ENCODE data around the gene GLB1L3.
"Not testable (repeated sequence)": the region's sequence is repeated elsewhere in the genome, so short reads cannot be mapped to it uniquely, and the experiment has no call there.

GLB1L3 gene

DNA sequence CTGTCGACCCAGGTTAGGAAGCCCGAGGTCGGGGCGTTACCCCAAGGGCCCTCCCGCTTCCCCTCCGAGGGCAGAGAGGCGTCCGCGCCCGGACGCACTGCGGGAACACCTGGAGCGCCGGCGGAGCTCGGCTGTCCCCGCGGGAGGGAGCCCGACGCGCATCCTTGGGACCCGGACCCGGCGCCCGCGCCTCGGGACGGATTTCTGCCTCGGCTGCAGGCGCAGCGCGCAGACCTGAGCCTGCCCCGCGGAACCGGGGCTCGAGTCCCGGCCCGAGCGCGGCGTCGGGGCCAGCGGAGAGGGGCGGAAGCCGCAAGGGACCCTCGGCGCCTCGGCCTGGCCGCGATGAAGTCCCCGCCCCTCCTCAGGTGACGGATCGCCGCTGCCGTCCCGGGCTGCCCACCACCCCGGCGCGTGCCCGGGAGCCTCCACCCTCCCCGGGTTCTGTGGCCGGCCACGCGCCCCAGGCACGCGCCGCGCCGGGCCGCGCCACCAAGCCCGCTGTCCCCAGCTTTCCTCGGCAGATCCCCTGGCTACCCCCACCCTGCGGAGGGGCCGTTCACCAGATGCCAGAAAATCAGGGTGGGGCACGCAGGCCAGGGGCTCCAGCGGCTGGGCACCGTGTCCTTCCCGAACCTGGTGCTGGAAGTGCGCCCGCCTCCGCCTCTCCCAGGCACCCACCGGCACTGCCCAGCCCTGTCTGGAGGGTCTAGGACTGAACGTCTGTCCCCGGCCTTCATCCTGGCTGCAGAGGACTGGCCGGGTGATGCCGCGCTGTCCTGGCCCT lies 410 bp downstream of the GLB1L3 start:
- peak; percentile 73 for DNase-seq (ENCODE audit: low spot score)

DNA sequence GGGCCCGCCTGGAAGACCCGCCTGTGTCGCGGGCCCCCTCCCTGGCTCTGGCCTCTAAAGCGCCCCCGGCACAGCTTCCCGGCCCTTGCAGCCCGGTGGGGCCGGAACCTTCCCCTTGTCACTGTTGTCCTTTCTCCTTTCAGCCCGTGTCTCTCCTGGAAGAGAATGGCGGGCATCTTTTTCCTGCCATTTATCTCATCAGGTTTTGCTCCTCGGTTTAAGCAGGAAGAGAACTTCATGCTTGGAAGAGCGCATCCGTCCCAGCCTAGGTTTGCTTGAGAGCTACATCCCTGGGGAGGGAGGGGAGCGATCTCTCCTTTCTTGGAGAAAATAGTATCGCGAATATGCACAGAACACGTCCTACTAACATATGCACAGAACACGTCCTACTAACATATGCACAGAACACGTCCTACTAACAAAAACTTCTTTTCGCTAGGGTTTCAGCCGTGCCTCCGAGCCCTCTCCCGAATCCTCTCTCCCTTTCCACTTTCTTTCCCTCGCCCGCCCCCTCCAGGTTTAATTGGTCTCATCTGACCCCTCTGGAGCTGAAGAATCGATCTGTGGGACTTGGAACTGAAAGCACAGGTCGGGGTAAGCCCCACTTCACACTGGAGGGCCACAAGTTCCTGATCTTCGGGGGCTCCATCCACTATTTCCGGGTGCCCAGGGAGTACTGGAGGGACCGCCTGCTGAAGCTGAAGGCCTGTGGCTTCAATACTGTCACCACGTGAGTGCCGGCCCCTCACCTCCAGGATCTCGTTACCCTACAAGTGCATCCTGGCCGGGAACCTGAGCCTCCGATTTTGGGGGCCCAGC lies 1.2 kb downstream of the GLB1L3 start:
- DNase-seq (ENCODE audit: low spot score): no peak

DNA sequence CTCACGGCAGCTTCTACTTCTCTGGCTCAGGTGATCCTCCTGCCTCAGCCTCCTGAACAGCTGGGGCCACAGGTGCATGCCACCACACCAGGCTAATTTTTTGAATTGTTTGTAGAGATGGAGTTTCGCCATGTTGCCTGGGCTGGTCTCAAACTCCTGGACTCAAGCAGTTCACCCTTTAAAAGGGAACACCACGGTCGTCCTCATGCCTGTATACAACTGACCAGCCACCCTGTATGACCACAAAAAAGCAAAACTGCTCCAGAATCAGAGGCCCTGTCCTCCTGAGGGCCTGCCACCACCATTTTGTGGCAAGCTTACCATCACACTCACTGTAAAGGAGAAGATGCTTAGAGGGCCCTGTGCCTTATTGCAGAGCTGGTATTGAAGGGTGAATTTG lies 2.2 kb downstream of the GLB1L3 start:
- no peak for DNase-seq (ENCODE audit: low spot score)

DNA sequence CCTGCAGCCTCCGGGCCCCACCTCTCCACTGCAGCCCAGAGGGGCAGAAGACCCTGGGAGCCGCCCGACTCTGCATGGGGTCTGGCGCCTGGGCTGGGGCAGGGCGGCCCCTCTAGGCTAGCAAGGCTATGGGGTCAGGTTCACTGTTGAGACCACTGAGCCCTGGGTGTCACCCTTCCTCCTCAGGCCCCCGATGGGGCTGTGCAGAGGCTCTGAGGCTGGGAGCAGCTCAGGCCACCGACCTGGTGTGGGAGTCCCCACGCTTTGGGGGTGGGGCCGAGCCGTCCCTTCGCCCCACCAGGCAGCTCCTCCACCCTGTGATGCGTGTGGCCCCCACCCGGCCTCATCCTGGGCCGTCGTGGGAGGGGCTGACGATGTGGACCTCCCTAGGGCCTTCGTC lies 5.5 kb downstream of the GLB1L3 start:
- not testable (repeated sequence) for DNase-seq (ENCODE audit: low spot score)

DNA sequence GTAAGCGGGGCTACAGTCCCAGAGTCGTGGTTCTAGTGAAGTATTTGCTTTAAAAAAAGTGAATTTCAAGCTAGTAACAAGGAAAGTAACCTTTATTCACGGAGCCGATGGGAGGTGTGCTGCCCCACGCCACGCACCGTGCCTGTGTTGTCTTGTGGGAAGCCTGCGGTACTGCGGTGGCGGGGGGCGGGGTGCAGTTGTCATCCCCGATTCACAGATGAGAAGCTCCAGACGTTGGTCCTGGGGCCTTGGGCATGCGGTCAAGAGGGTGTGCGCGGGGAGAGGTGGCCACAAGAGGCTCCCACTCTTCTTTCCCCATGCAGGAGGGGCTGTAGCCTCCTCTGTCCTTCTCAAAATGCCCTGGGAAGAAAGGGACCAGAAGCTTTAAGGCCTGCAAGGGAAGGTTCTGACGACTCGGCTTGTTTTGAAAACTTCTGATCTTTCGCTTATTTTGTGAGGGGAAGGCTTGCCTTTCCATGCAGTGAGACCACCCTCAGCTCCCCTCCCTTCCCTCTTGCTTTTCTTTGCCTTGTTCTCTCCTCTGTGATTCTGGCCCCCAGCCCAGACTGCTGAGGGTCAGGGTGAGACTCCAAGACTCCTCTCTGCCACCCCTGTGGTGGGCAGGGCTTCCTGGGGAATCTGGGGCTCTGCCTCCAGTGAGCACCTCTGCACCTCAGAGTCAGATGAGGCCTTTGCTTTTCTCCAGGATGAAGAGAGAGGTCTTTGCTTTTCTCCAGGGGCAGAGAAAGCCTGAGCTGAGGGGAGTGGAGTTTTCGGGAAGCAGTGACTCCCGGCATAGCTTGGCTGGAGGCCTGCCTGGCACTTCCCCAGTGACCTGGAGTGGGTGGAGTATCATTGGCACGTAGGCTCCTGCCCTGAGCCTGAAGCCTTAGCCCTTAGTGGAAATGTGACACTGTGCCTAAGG lies 6.2 kb downstream of the GLB1L3 start:
- DNase-seq (ENCODE audit: low spot score): no peak

DNA sequence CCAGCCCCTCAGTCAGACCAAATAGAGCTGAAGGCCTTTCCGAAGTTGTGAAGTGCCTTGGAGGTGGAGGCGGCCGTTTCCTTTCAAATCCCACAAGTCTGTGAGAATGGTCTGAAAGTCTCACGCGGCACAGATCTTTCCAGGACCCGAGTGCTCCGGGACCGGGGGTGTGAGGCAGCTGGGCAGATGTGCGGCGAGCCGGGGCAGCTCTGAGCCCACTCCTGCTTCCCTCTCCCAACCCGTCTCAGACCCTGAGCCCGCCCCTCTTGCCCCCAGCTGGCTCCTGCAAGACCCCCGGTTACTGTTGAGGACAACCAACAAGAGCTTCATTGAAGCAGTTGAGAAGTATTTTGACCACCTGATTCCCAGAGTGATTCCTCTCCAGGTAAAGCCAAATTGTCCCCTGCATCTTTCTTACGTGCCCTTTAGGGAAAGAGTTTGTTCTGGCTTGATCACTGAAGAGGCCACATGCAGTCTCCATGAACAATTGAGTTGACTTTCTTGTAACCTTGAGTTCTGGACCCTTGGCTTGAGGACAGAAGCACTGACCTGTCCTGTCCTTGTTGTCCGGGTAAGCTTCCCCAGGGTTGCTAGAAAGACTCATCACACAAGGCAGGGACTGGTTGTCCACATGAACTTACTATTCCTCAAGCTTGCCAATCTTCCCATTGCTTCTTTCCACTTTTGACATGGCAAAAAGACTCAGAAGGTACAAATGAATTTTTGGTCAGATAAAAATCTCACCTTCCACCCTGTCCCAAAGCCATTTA lies 7.5 kb downstream of the GLB1L3 start:
- no peak for DNase-seq (ENCODE audit: low spot score)

DNA sequence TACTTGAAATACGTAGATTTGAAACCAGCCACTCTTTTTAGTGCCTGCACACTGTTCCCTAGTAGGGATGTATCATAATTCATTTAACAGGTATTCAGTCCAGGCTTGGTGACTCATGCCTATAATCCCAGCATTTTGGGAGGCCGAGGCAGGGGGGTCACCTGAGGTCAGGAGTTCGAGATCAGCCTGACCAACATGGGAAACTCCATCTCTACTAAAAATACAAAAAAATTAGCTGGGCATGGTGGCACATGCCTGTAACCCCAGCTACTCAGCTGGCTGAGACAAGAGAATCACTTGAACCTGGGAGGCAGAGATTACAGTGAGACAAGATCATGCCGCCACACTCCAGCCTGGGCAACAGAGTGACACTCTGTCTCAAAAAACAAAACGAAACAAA lies 8.2 kb downstream of the GLB1L3 start:
- not testable (repeated sequence) for DNase-seq (ENCODE audit: low spot score)

DNA sequence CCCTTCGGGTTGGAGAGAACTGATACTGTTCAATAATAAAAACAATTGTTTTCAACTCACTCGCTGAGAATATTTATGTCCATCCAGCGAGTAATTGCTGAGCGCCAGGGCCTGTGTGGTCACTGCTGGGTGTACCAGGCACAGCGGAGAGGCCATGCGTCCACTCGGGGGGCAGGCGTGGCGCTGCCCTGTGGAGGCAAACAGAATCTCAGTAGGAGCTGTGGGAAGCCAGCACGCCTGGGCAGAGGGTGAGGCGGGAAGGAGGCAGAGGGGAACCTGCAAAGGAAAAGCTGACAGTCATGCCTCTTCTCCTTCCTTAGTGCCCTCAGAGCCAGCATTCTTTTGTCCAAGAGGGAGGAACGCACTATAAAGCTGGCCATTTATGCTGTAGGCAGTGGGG lies 11.4 kb downstream of the GLB1L3 start:
- no peak for DNase-seq (ENCODE audit: low spot score)

DNA sequence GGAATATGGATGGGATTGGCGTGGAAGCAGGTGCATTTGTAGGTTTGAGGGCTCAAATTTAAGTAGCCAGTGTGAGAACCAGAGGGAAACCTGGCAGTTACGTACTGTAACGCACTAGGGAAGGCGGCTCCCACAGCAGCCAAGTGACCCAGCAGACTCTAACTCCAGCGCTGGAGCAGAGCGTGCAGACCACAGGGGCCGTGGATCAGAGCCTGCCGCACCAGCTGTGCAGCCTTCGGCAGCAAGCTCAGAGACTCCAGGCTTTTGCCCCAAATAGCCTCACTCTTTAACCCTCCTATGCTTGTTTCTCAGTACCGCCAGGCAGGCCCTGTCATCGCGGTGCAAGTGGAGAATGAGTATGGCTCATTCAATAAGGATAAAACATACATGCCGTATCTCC lies 12.3 kb downstream of the GLB1L3 start:
- no peak for DNase-seq (ENCODE audit: low spot score)

DNA sequence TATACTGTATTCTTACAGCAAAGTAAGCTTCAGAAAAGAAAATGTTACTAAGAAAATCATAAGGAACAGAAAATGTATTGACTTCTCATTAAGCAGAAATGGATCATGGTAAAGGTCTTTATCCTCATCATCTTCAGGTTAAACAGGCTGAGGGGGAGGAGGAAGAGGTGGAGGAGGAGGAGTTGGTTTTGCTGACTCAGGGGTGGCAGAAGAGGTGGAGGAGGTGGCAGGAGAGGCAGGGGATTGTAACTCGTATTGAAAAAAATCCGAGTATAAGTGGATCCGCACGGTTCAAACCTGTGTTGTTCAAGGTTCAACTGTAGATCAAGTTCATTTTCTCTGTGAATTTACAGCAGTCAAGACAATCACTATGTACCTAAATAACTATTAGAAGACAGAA lies 13.0 kb downstream of the GLB1L3 start:
- DNase-seq (ENCODE audit: low spot score): no peak

DNA sequence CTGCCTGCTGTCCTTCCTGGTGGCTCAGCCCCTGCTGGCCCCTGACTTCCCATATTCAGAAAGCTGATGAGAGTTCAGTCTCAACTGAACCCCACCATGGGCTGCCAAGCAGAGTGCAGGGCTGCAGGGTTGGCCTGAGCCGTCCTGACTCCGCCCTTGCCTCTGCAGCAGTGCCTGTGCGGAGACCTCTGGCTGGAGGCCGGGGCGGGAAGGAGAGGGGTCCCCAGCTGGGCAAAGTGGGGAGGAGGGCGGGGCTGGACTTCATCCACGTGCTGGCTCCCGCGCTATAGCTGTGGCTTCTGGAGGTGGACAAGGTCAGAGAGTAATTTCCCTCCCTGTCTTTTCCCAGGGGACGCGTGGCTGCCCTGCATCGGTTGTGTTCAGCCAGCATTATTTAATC lies 13.6 kb downstream of the GLB1L3 start:
- no peak for DNase-seq (ENCODE audit: low spot score)

DNA sequence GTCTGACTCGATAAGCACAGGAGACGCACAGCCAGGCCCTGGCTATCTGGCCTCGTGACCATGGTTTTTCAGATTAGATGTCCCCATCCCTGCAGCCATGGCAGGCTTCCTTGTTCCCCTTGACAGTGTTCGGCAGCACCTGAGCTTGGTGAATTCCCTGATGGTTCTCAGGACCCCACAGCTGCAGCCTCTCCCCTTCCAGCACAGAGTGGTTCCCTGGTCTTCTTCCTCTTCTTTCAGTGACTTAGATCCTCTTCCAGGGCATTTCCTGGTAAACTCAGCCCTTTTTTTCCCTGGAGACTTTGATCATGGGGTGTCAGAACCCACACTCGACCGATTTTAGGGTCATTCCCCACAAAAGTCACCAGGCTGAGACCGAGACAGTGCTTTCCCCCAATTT lies 14.5 kb downstream of the GLB1L3 start:
- no peak for DNase-seq (ENCODE audit: low spot score)

DNA sequence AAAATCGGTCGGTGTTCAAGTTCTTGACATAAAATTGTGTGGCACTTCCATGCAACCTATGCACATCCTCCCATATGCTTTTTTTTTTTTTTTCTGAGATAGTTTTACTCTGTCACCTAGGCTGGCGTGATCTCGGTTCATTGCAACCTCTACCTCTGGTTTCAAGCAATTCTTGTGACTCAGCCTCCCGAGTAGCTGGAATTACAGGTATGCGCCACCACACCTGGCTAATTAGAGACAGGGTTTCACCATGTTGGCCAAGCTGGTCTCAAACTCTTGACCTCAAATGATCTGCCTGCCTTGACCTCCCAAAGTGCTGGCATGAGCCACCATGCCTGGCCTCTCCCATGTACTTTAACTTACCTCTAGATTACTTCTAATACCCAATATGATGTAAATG lies 15.0 kb downstream of the GLB1L3 start:
- no peak for DNase-seq (ENCODE audit: low spot score)

DNA sequence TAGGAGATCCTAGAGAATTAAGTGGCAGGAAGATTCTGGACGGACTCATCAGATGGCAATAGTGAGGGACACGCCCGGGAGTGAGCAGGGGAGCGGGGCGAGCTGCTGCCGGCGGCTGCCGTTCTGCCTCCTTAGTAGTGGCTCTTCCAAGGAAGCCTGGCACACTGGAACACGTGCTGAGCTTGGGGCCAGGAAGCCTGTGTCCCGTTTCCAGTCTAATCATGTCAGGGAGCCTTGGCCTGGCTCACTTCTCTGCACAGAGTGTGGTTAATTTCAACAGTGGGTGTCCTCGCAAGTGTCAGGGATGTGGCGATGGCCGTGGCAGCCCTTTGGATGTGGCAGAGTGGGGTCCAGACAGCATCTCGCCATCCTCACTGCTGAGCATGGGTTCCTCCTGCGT lies 16.5 kb downstream of the GLB1L3 start:
- DNase-seq (ENCODE audit: low spot score): no peak

DNA sequence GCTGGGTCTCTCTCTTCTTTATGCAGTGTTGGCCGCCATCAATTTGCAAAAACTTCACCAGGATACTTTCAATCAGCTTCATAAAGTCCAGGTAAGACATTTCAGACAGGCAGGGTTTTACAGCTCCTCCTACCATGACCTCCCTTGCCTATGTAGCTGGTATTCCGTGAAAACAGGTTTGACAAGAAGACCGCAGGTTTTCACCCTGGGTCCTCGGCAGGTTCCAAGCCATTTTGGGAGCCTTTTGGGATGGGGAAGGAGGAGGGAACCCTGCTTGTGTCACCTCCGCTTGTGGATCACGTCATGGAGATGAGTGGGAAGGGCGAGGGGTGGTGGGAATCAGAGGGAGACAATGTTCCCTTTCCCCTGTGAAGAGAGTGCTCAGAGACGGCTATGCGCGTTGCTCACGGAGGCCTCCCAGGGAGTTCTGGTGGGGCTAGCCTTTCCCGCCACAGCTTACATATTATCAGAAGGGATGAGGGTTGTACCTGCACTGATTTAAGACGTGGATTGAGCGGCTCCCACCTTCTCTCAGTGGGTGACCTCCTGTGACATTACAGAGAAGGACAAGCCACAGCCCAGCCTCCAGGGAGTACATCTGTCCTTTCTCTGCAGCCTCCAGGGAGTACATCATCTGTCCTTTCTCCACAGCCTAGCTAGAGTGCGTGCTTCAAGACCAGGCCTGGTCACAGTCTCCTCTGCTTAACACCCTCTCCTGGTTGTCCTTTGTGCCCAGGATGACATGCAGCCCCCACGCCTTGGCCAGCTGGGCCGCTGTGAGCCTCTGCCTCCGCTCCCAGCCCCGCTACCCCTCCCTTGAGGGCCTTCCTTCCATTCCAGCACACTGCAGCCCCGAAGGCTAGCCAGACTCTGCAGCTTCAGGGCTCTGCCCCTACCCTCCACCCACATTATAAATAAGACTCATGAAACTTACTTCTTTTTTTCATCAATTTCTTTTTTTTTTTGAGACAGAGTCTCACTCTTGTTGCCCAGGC lies 17.2 kb downstream of the GLB1L3 start:
- no peak for DNase-seq (ENCODE audit: low spot score)

DNA sequence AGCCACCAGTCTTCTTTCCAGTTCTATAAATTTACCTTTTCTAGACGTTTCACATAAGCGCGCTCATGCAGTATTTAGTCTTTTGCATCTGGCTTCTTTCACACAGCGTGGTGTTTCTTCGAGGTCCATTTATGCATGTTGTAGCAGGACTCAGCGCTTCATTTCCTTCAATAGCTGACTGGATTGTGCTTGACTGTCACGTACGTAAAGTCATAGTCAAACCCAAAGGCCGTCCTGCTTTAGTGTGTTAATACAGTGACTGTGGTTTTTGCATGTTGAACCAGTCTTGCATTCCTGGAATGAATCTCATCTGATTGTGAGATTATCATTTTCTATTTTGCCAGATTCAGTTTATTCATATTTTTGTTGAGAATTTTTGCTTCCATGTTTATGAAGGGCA lies 18.5 kb downstream of the GLB1L3 start:
- no peak for DNase-seq (ENCODE audit: low spot score)

DNA sequence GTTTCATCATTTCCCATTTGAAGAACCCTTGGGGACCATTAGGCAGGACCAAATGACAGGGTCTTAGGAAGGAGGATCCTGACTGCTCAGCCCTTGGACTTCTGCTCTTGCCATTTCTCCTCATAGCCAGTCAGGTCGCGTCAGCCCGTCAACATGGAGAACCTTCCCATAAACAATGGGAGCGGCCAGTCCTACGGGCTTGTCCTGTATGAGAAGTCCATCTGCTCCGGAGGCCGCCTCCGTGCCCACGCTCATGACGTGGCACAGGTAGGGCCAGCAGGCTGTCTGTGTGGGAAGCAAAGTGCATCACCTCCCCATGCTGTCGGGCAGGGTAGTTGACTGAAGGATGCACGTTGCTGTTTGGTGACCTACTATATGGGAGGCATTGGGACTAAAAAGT lies 36.0 kb downstream of the GLB1L3 start:
- no peak for DNase-seq (ENCODE audit: low spot score)

DNA sequence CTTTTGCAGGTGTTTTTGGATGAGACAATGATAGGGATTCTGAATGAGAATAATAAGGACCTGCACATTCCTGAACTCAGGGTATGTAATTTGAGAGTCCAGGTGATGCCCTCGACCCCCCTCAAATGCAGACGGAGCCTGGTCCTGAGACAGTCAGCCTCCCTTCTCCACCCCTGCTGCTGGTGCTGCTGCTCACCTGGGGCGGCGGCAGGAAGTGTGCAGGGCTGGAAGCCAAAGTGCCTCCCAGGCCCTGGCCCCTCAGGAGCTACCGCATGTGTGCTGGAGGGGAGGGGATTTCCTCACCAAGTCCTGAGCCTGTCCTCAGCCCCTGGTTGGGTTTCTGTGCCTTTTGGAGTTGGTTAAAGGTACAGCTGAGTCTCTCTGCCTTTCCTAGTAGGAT lies 36.6 kb downstream of the GLB1L3 start:
- no peak for DNase-seq (ENCODE audit: low spot score)

DNA sequence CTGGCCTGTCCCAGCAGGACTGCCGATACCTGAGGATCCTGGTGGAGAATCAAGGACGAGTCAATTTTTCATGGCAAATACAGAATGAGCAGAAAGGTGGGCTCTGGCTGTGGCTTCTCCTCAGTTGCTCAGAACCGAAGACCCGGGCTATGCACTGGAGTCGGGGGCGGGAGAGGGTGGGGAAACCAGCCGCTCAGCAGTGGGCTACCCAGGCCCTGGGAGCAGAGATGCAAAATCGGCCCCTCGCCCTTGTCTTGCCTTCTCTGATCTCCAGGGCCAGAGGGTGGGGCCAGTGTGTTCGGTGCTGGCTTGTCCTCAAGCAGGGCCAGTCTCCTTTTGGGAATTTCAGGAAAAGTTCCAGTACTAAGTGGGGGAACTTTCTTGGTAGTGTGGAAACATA lies 37.2 kb downstream of the GLB1L3 start:
- no peak for DNase-seq (ENCODE audit: low spot score)

DNA sequence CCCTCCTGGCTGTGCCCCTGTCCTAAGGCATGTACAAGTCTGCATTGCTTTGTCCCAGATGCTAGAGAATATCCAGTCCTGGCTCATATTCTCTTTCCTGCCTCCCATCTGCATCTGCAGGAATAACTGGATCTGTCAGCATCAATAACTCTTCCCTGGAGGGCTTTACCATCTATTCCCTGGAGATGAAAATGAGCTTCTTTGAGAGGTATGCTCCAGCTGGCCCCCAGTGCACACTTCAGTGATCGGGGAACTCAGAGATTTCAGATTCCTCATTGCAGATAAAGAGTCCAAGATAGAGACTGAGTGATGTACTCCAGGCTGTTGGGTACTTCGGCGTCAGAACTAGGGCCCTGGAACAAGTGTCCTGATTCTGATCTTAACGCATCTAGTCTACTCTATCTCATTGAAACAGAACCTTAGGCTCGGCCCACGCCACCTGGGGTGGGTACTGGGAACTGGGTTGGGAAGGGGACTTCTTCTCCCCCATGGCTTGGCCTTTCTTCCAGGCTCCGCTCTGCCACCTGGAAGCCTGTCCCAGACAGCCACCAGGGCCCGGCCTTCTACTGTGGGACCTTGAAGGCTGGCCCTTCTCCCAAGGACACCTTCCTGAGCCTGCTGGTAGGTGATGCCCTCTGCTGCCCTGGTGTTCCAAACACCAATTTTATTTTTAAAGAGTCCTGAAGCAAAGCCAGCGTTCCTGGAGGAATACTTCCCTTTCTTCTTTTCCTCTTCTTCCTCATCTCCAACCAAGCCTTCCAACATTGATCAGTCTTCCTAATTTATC lies 37.8 kb downstream of the GLB1L3 start:
- DNase-seq (ENCODE audit: low spot score): no peak

Measured in iPS-NIHi11 (cell line).